ENCODE results near the gene TNFAIP2.

DNA sequence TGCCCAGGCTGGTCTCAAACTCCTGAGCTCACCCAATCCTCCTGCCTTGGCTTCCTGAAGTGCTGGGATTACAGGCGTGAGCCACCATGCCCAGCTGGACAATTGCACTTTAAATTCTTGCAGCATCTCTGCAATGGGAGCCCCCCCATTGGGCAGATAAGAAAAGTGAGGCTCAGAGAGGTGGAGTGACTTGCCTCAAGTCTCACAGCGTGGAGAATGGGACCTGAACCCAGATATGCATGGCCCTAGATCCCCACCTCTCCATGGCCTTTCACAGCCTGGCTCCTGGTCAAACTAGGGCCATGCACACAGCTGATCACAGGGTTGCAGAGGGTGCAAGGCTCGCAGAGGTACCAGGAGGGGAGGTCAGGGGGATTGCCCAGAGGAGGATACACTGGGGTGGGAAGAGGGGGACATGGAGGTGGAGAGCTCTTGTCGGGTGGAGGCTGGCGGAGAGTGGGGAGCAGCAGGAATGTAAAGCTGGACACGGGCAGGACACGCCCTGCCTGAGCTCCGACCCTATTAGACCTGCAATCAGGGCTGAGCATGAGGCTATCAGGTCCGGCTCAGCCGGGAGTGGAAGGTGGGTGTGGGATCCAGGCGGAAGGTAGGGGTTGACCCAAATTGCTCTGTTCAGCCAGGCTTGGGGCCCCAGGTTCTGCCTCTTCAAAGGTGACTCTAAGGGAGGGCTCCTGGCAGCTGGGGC, 21.9 kb upstream of the TNFAIP2 start:
- TF ChIP-seq POLR2A (IDR thresholded peaks at IDR 0.05): no peak
- TF ChIP-seq CTCF (IDR thresholded peaks at IDR 0.05): no peak
- no peak for TF ChIP-seq POLR2AphosphoS5 (IDR thresholded peaks at IDR 0.05)
